Trophoblast cell (in vitro differentiated cells and primary cell): ENCODE data around the gene POLN.

Experiments used
- DNase-seq, 2 donors: peaks; one replicate each; pipeline ENCODE4 v3.0.0-alpha.2; 2016
- H2AFZ ChIP-seq: 2 replicates; pipeline ENCODE4 v1.6.1; 2013; ENCODE audit warnings: low read length, moderate library complexity, mild to moderate bottlenecking; ENCODE audit not compliant: insufficient read depth, poor library complexity
- H2AK5ac ChIP-seq: 2 replicates; pipeline ENCODE4 v1.6.1; 2013; ENCODE audit warnings: mild to moderate bottlenecking, low read length
- H2BK120ac ChIP-seq: 2 replicates; pipeline ENCODE4 v1.6.1; 2013; ENCODE audit warnings: low read length, mild to moderate bottlenecking, moderate library complexity; ENCODE audit not compliant: insufficient read depth, poor library complexity
- H2BK12ac ChIP-seq: 2 replicates; pipeline ENCODE4 v1.6.1; 2013; ENCODE audit warnings: mild to moderate bottlenecking, low read length, moderate library complexity
- H2BK5ac ChIP-seq: 2 replicates; pipeline ENCODE4 v1.6.1; 2013; ENCODE audit warnings: low read length, low read depth, moderate library complexity, mild to moderate bottlenecking; ENCODE audit not compliant: poor library complexity
- H3K14ac ChIP-seq: 2 replicates; pipeline ENCODE4 v1.6.1; 2013; ENCODE audit warnings: mild to moderate bottlenecking, low read length
- H3K18ac ChIP-seq: 2 replicates; pipeline ENCODE4 v1.6.1; 2013; ENCODE audit warnings: mild to moderate bottlenecking, low read length
- H3K23ac ChIP-seq: 2 replicates; pipeline ENCODE4 v1.6.1; 2013; ENCODE audit warnings: low read length
- H3K27ac ChIP-seq: 2 replicates; pipeline ENCODE4 v1.5.1; 2013; ENCODE audit warnings: low read depth, mild to moderate bottlenecking, inconsistent platforms, low read length, moderate library complexity
- H3K27me3 ChIP-seq: 2 replicates; pipeline ENCODE4 v1.6.1; 2013; ENCODE audit warnings: inconsistent platforms, mild to moderate bottlenecking, low read length, moderate library complexity; ENCODE audit not compliant: insufficient read depth
- H3K36me3 ChIP-seq, 2 experiments: 1 replicate in 1 of 2; 2 replicates in 1 of 2; pipeline ENCODE4 v1.6.1; 2013; ENCODE audit warnings: low read length in 2 of 2, mild to moderate bottlenecking in 2 of 2, moderate library complexity in 1 of 2; ENCODE audit not compliant: insufficient read depth in 2 of 2, control insufficient read depth in 1 of 2
- H3K4ac ChIP-seq: 2 replicates; pipeline ENCODE4 v1.6.1; 2013; ENCODE audit warnings: low read depth, mild to moderate bottlenecking, low read length, moderate library complexity
- H3K4me1 ChIP-seq, 2 experiments: 1 replicate in 1 of 2; 2 replicates in 1 of 2; pipeline ENCODE4 v1.6.1; 2013; ENCODE audit warnings: low read length in 2 of 2, mild to moderate bottlenecking in 2 of 2, moderate library complexity in 1 of 2; ENCODE audit not compliant: insufficient read depth in 2 of 2, control insufficient read depth in 1 of 2
- H3K4me2 ChIP-seq: 2 replicates; pipeline ENCODE4 v1.6.1; 2013; ENCODE audit warnings: inconsistent platforms, mild to moderate bottlenecking, low read length, moderate library complexity
- H3K4me3 ChIP-seq: 2 replicates; pipeline ENCODE4 v1.5.1; 2013; ENCODE audit warnings: mild to moderate bottlenecking, low read depth, low read length, inconsistent platforms
- H3K79me1 ChIP-seq: one replicate; pipeline ENCODE4 v1.6.1; 2013; ENCODE audit warnings: low read length
- H3K79me2 ChIP-seq: 2 replicates; pipeline ENCODE4 v1.6.1; 2013; ENCODE audit warnings: low read length, mild to moderate bottlenecking; ENCODE audit not compliant: control insufficient read depth, insufficient read depth, poor library complexity
- H3K9ac ChIP-seq: 2 replicates; pipeline ENCODE4 v1.6.1; 2013; ENCODE audit warnings: mild to moderate bottlenecking, low read length
- H3K9me3 ChIP-seq: 2 replicates; pipeline ENCODE4 v1.6.1; 2013; ENCODE audit warnings: low read depth, mild to moderate bottlenecking, control low read depth, inconsistent platforms, low read length; ENCODE audit not compliant: insufficient read depth
- H4K12ac ChIP-seq: 2 replicates; pipeline ENCODE4 v1.6.1; 2013; ENCODE audit warnings: low read depth, mild to moderate bottlenecking, low read length, moderate library complexity
- H4K8ac ChIP-seq: 2 replicates; pipeline ENCODE4 v1.6.1; 2013; ENCODE audit warnings: low read depth, mild to moderate bottlenecking, low read length, moderate library complexity
- H4K91ac ChIP-seq: one replicate; pipeline ENCODE4 v1.6.1; 2013; ENCODE audit warnings: low read depth, mild to moderate bottlenecking, low read length, moderate library complexity
- WGBS: extraction: QIAGEN DNeasy Blood & Tissue Kit; methylation state at CpG from one replicate; pipeline ENCODE4 v1.1.7; 2013; ENCODE audit warnings: missing lambda C conversion rate; ENCODE audit not compliant: insufficient read length, insufficient coverage; ENCODE audit errors: extremely low coverage; 5-methylcytosine and 5-hydroxymethylcytosine counted together

POLN gene

DNA sequence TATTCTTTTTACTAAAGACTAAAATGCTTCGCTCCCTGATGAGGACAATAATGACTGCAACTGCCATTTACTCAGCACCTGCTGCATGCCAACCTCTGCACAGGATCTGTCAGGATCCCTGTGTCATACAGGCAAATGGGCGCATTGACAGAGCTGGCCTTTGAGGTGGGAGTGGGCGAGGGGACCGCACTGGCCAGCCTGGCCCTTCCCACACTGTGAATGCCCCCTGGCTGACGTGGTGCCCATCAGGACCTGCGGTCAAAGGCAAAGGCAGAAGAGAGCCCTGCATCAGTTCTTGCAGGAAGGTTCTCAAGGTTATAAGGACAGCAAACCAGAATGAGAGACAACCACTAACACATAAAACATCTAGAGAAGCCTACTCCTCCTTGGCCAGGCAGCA is 67.9 kb downstream of the POLN start:
- Histone ChIP-seq H3K4ac (no peak overlapping the region), H3K4me2 (no peak overlapping the region), H2BK120ac (no peak overlapping the region), H3K36me3 (no peaks in the 10 kb centered on the region), H3K9ac (no peak overlapping the region), H4K91ac (no peak overlapping the region), H2BK5ac (no peak overlapping the region), H2AK5ac (no peak overlapping the region), H4K12ac (no peak overlapping the region), H3K27ac (no peak overlapping the region), H3K79me2 (no peaks in the 10 kb centered on the region), H3K4me1 (no peaks in the 10 kb centered on the region), H3K14ac (no peak overlapping the region), H3K23ac (no peak overlapping the region), H3K9me3 (peaks cover 1% of the 10 kb centered on the region), H2BK12ac (no peak overlapping the region), H3K27me3 (no peaks in the 10 kb centered on the region), H2AFZ (no peak overlapping the region), H3K79me1 (no peaks in the 10 kb centered on the region), H4K8ac (no peak overlapping the region), H3K4me3 (no peak overlapping the region), H3K18ac (no peak overlapping the region)
- WGBS = no CpG with 5 or more reads among the region's 6 CpGs
- DNase-seq = no peak

DNA sequence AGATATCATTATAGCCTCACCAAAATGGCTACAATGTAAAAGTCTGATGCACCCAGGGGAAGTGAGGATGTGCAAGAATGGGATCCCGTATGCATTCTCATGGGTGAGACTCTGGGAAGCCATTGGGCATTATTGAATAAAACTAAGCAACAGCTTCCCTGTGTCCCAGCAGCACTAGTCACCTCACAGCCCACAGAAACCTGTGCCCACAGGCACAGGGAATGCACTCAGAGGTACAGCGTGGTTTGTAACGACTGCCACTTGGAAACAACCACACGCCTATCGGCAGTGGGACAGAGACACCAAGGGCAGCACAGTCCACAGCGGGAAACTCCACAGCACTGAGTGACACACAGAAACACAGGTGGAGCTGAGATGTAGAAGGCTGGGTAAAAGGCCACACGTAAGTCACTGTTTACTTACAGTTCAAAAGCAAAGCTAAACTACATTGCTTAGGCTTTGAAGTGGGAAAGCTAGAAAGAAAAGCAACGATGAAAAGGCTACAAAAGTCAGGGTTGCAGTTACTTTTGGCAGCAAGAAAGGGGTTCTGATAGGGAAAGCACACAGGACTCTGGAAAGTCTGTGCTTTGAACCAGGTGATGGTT is 69.2 kb downstream of the POLN start:
- H3K36me3 ChIP-seq = no peaks in the 10 kb centered on the region

DNA sequence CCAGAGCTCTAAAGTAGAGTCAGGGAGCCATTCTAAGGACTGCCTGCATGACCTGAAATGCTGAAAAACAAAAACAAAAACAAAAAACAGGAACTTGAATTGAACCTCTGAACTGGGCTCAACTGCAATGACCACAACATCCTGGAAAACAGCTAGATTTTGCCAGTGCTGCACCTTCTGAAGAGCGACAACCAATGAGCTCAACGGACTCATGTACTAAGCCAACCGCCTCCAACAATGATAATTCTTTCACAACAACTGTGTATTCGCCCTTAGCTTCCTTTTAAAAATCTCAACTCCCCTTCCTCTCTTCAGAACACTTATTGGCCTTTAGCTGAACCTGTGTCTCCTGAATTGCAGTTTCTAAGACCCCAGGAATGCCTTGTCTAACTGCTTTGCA is 69.8 kb downstream of the POLN start:
- Histone ChIP-seq H3K9ac (no peak overlapping the region), H3K79me1 (no peaks in the 10 kb centered on the region), H3K27me3 (no peaks in the 10 kb centered on the region), H3K9me3 (peaks cover 1% of the 10 kb centered on the region), H3K79me2 (no peaks in the 10 kb centered on the region), H3K36me3 (no peaks in the 10 kb centered on the region), H3K18ac (no peak overlapping the region), H2BK120ac (no peak overlapping the region), H2AK5ac (no peak overlapping the region), H4K91ac (no peak overlapping the region), H3K23ac (no peak overlapping the region), H3K27ac (no peak overlapping the region), H4K8ac (no peak overlapping the region), H3K4me3 (no peak overlapping the region), H2BK12ac (no peak overlapping the region), H3K4me1 (no peaks in the 10 kb centered on the region), H3K4me2 (no peak overlapping the region), H3K14ac (no peak overlapping the region), H2BK5ac (no peak overlapping the region), H3K4ac (no peak overlapping the region), H4K12ac (no peak overlapping the region), H2AFZ (no peak overlapping the region)
- DNase-seq = no peak
- 100% methylated on average over 1 of the region's 4 CpGs for WGBS

More for the DNA sequence above, 69.2 kb downstream of the POLN start:
- no peak overlapping the region for H3K4me3 ChIP-seq
- H4K8ac ChIP-seq = no peak overlapping the region
- H3K27me3 ChIP-seq = no peaks in the 10 kb centered on the region
- H3K4me1 ChIP-seq = no peaks in the 10 kb centered on the region
- H2AFZ ChIP-seq = no peak overlapping the region
- H2BK5ac ChIP-seq = no peak overlapping the region
- H4K91ac ChIP-seq = no peak overlapping the region
- no peak overlapping the region for H3K9ac ChIP-seq
- no peak overlapping the region for H4K12ac ChIP-seq
- no peak overlapping the region for H3K18ac ChIP-seq
- no peak overlapping the region for H3K23ac ChIP-seq
- H3K4ac ChIP-seq = no peak overlapping the region
- H3K14ac ChIP-seq = no peak overlapping the region
- WGBS = no CpG with 5 or more reads among the region's 8 CpGs
- H3K79me2 ChIP-seq = no peaks in the 10 kb centered on the region
- H3K4me2 ChIP-seq = no peak overlapping the region
- H3K27ac ChIP-seq = no peak overlapping the region
- no peak overlapping the region for H2AK5ac ChIP-seq
- H2BK12ac ChIP-seq = no peak overlapping the region
- no peaks in the 10 kb centered on the region for H3K79me1 ChIP-seq
- H2BK120ac ChIP-seq = no peak overlapping the region
- H3K9me3 ChIP-seq = peaks cover 1% of the 10 kb centered on the region
- DNase-seq = no peak

DNA sequence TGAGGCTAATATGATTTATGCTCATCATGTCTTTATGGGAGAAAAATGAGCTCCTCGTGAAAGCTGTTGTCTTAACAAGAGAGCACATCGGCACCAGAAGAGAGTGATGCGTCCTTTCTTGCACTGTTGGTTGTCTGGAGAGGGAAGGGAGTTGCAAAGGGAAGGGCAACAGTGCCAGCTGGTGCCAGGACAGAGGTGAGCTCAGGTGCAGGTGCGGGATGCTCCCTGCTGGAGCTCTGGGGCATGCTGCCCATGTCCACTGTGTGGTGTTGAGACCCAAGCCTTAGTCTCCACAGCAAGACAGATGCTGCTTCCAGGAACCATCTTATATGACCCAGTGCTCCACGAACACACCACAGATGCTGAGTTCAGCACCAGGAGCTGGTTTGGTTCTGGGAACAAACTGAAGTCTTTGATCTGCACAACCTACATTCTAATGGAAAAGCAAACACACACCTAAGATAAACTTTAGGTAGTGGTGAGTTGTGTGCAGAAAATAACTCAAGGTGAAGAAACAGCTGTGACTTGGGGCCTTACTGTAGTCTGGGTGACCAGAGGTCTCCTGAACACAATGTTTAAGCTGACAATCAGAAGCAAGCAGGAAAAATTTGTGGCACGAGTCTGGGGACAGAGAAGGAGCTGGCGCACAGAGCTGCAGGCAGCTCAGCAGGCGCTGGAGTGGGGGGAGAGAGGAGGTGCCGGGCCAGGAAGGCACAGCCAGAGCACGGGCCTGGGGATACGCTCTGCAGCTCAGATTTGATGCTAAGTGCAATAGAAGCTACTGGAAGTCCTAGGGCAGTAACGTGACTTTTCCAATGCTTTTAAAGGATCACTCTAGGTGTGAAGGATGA is 73.2 kb downstream of the POLN start:
- no peak overlapping the region for H3K4me3 ChIP-seq
- no peak overlapping the region for H2BK12ac ChIP-seq
- H3K27ac ChIP-seq = no peak overlapping the region
- no peak overlapping the region for H4K8ac ChIP-seq
- H4K12ac ChIP-seq = no peak overlapping the region
- no peaks in the 10 kb centered on the region for H3K9me3 ChIP-seq
- no peak overlapping the region for H3K9ac ChIP-seq
- no peak overlapping the region for H2AK5ac ChIP-seq
- H3K79me2 ChIP-seq = no peaks in the 10 kb centered on the region
- H2BK120ac ChIP-seq = no peak overlapping the region
- H3K4me1 ChIP-seq = no peaks in the 10 kb centered on the region
- no peak overlapping the region for H4K91ac ChIP-seq
- WGBS = no CpG with 5 or more reads among the region's 12 CpGs
- H3K23ac ChIP-seq = no peak overlapping the region
- H3K14ac ChIP-seq = no peak overlapping the region
- H3K4me2 ChIP-seq = no peak overlapping the region
- no peaks in the 10 kb centered on the region for H3K36me3 ChIP-seq
- no peak for DNase-seq
- no peak overlapping the region for H3K4ac ChIP-seq
- H3K27me3 ChIP-seq = no peaks in the 10 kb centered on the region
- H2BK5ac ChIP-seq = no peak overlapping the region
- H3K79me1 ChIP-seq = no peaks in the 10 kb centered on the region
- H3K18ac ChIP-seq = no peak overlapping the region
- H2AFZ ChIP-seq = no peak overlapping the region
